NCI-H1694 treated with DMSO at 0.1 percent for 48 hours (cell line): ENCODE data around the gene GDF11.

Experiments used
- DNase-seq: peaks from one replicate; lab custom pipeline; 2025; lab: John Stamatoyannopoulos, UW

GDF11 gene

DNA sequence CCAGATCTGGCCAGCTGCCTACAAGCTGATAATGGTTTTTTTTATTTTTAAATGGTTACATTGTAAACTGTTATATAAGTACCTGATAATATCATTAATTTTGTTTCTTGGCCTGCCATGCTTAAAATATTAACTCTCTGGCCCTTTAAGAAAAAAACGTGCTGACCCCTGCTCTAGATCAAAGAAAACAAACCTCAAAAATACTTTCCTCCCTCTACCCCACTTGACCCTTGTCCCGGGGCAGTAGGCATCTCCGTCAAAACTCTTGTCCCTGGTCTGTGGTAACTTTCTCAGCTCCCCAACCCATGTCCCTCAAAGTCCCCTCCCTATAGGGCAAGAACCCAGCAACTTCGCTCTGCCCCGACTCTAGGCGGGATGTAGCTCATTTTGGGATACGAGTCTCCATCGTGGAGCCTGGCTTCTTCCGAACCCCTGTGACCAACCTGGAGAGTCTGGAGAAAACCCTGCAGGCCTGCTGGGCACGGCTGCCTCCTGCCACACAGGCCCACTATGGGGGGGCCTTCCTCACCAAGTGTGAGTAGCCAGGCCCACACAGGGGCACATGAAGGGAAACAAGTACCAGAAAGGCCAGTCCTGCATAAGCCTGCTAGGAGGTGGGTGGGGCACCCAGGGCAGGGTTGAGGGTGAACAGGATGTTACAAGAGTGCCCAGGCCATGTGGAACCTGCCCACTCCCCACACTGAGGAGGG, 19.3 kb upstream of the GDF11 start:
- no peak for DNase-seq

DNA sequence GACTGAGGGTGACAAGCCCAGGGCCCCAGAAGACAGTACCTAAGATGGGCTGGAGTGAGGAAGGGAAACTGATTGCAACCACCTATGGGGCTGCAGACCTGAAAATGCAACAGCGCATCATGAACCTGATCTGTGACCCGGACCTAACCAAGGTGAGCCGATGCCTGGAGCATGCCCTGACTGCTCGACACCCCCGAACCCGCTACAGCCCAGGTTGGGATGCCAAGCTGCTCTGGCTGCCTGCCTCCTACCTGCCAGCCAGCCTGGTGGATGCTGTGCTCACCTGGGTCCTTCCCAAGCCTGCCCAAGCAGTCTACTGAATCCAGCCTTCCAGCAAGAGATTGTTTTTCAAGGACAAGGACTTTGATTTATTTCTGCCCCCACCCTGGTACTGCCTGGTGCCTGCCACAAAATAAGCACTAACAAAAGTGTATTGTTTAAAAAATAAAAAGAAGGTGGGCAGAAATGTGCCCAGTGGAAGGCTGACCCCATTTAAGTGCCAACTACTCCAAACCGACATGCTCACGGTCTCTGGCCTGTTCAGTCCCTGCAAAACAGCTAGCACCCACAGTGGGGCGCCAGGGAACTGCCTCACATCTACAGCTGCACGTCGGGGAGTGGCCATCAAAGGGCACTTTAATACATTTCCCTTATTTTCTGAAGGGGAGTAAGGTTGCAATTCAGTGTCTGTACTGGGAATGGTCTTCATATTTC, 18.5 kb upstream of the GDF11 start:
- DNase-seq: peak; percentile 59

DNA sequence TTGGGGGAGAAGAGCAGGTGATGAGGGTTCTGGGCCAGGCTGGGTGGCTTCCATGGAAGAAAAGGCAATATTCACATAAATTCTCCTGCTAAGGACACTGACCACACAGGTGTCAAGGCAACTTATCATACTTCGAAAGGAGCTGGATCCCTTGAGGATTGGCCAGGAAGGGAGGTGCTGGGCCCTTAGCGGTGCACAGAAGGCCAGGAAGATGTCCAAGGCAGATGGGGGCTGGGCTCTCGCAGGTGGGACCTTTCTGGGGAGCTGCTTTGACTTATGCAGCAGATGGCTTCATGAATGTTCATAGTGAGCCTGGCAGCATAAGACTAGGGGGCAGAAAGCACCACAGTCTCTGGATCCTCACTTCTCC, 18.0 kb upstream of the GDF11 start:
- no peak for DNase-seq

DNA sequence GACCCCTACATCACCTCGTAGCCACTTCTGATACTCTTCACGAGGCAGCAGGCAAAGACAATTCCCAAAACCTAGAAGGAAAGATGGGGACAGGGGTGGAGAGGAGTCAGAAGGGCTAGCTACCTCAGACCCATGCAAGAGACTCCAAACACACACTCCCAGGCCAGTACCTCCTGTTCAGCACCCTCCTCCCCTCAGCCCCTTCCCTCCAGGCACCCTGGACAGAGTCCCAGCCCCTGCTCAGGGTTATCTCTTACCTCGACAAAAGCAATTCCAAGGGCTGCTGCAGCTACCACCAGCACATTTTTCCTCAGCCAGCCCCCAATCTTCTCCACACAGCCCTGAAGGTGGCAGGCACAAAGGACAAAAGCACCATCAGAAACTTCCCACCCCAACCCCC, 17.4 kb upstream of the GDF11 start:
- no peak for DNase-seq

DNA sequence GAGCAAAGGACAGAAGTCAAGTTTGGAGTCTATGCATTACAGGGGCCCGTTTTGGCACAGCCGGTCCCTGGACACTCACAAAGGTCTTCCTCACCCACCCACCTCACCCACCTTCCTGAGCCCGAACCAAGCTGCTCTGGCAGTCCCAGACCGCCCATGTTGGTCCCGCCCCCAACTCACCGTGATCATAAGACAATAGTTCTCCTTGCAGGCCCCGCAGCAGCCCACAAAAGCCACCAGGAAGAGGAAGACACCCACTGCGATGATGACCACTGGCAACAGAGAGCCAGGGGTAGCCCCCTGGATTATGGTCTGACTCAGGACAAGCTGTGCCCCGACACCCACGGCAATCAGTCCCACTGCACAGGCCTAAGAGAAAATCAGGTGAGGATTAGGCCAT, 16.0 kb upstream of the GDF11 start:
- DNase-seq: no peak

- DNase-seq: no peak
These were observed 15.2 kb upstream of the GDF11 start for GRCh38 chr12:55727643-55728185.

DNA sequence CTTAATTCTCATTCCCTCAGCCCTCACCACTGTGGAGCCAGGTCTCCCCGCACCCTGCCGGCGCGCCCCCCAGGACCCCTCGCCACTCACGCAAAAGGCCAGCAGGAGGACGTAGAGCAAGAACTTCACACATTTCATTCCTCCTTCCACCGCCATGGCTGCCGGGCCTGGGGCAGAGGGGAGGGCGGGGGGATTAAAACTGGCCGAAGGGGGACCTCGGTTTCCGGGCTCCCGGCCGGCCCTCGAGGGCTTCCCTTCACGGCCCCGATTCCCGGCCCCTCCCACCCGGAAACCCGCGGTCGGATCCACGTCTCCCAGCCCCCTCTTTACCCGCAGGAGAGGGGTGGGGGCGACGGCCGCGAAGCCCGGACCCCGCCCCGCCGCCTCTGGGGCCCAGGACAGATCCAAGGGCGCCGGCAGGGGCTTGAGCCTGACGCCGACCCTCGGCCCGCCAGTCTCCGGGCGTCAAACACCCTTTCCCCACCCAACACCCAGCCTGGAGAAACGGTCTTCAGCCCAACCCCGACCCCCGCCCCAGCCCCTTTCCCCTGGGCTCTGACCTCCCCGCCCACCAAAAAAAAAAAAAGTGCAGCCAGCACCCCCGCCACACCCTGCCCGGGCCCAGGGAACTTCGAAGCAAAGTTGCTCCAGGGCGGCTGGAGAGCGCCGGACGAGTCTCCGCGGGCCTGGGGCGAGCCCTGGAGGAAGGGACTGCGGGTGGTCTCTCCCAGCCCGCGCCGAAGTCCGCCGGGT, 14.6 kb upstream of the GDF11 start:
- DNase-seq: no peak

- DNase-seq: peak; percentile 83
These were observed 13.7 kb upstream of the GDF11 start, which contains the start of gene CD63 for GRCh38 chr12:55728939-55729818. Gene CD63 (minus strand): TSS chr12:55729009. CDS start chr12:55728341, 668 bp downstream.

DNA sequence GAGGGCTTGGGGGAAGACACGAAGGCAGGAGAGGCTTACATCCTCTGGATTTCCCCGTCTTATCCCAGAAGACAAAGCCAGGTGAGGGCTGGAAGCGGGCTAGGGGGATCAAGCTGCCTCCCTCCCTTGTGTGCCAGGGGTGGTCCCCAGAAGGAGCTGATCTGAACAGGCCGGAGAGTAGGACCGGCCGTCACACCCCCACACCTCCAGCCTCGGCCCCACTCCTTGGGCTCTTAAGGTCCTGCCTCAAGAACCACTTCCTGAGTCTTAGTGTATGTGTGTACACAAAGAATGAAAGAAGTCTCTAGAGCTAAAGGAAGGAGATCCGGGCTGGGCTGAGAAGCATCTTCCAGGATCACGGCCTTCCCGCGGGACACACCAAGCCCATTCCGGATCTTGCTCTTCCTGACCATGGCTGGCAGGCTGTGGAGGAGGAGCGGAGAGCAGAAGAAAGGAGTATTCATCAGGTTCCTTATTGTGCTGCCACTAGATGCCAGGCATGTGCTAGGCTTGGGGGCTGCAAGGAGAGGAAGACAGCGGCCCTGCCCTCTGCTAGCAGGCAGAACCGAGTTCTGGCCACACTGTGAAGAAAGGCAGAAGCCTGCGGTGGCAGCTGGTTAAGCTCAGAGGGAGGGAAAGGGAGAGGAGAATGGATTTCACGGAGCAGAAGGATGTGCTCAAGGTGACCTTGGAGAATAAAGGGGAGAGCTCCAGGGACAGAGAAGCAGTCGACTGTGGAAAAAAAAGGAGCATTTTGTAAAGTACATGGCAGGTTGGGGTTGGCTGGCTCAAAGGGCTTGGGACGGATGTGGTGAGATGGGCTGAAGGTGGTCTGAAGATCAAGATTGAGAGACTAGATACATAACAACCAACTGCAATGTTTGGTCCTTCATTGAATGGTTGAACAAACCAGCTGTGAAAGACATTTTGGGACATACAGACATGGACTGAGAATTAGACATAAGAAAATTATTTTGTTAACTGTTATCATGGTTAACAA, 12.8 kb upstream of the GDF11 start:
- DNase-seq: peak; percentile 11

- DNase-seq: no peak
These were observed 10.6 kb upstream of the GDF11 start for GRCh38 chr12:55732288-55732687.

- DNase-seq: no peak
These were observed 9.8 kb upstream of the GDF11 start for GRCh38 chr12:55733021-55733555.

DNA sequence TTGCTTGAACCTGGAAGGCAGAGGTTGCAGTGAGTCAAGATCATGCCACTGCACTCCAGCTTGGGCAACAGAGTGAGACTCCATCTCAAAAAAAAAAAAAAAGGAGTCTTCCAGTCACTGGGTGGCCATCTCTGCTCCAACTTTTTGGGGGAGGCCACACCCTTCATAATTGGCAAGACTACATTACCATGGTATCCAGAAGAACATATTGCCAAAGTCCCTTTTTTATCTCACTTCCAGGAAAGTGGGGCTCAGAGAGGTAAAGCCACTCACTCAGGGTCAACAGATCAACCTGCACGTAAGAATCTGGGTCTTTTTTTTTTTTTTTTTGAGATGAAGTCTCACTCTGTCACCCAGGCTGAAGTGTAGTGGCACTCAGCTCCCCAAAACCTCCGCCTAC, 9.1 kb upstream of the GDF11 start:
- no peak for DNase-seq

- no peak for DNase-seq
These were observed 8.3 kb upstream of the GDF11 start for GRCh38 chr12:55734595-55734994.

DNA sequence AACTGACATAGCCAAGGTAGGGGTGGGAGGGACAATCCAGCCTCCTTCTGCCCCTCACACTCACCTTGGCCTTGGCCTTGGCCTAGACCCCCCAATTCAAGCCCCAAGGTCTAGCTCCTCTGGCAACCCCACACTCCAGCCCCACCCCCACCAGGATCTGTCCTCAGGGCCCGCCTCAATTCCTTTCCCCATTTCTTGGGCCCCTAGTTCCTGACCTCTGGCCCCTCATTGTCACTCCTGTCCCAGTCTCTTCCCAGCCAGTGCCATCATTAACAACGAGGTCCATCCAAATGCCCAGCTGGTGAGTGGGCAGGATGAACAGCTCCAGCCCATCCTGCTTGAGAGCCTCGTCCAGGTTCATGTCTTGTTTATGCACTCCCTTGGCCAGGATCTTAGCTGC, 6.8 kb upstream of the GDF11 start:
- no peak for DNase-seq

GRCh38 chr12:55736780-55737580, 5.9 kb upstream of the GDF11 start:
- DNase-seq: peak; percentile 86

DNA sequence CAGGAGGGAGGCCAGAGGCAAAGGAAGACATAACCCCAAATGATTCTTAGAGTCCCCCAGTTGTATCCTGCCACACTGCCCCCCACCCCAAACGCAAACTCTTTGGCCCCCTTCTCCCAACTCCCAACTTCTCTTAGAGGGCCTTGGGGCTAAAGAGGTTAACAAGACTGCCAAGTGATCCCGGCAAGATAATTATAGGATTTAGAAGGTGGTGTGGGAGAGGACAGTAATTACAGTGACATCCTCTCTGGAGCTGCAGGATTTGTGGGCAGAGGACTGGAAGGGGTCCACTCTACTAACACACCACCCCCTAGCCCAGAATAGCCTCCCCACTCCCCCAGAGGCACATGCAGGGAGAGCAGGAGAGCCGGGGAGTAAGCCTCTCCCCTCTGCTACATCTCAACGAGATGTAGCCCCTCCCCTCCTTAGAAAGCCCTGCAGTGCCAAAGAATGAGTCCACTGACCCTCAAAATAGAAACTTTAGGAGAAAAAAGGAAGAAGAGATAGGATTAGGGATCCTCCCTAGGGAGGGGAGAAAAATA, 5.3 kb upstream of the GDF11 start:
- no peak for DNase-seq

GRCh38 chr12:55738123-55739024, 4.5 kb upstream of the GDF11 start:
- DNase-seq: peak; percentile 89

DNA sequence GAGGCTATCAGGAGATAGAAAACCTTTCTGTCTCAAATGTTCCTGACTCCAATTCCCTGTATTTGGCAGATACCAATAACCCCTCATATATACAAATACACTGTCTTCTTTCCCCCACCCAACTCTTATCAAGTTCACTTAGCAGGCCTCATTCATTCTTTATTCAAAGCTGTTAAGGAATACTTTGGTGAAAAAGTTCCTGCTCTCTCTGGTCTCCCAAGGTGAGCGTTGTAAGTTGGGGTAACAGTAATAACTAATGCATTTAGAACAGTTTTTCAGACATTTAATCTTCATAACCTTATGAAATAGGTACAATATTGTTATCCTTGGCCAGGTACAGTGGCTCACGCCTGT, 3.9 kb upstream of the GDF11 start:
- DNase-seq: no peak
